Subcutaneous adipose tissue (tissue), 4 donors: Measurements from ENCODE around the gene KRT1. TPM values are rescaled to one million over a fixed set of nuclear protein-coding genes. Genes with fewer than 3 reads are reported as not detected.

Experiments used
- CTCF ChIP-seq: fragments of 450-650 bp; IDR thresholded peaks from one replicate; pipeline ENCODE4 v1.5.1; 2016; ENCODE audit warnings: low read depth, mild to moderate bottlenecking, control low read depth, antibody characterized with exemption, moderate library complexity
- total RNA-seq, 4 donors: library from RNA; depleted of rRNA; stranded (reverse); fragments of >200 nt; gene quantifications; one replicate each; pipeline ENCODE4 v1.1.0, GENCODE V29; 2016

KRT1 gene
- total RNA-seq, 4 donors from 2014 or later = 0.38 TPM; not detected in 3

GRCh38 chr12:52687497-52688385 lies 7.5 kb upstream of the KRT1 start:
- TF ChIP-seq CTCF = no peak

- no peak for TF ChIP-seq CTCF
Observed at GRCh38 chr12:52686756-52687487, 6.7 kb upstream of the KRT1 start.

- no peak for TF ChIP-seq CTCF
Observed at GRCh38 chr12:52686063-52686462, 5.9 kb upstream of the KRT1 start.

- TF ChIP-seq CTCF = no peak
Observed at GRCh38 chr12:52685406-52685890, 5.2 kb upstream of the KRT1 start.

- no peak for TF ChIP-seq CTCF
Observed at GRCh38 chr12:52684431-52684830, 4.2 kb upstream of the KRT1 start.

- TF ChIP-seq CTCF = no peak
Observed at GRCh38 chr12:52683575-52684300, 3.5 kb upstream of the KRT1 start.
